Upper lobe of right lung (tissue), 1 donor: ENCODE results near the gene MCEMP1. TPM values are rescaled to one million over a fixed set of nuclear protein-coding genes. Genes with fewer than 3 reads are reported as not detected.

ENCODE experiments used
- ATAC-seq: fragments of 200-7000 bp; cut with Tn5 transposase; one replicate; pipeline ENCODE4 v1.9.1; 2020; ENCODE audit warnings: mild to moderate bottlenecking, moderate library complexity
- DNase-seq: peaks from one replicate; pipeline ENCODE4 v3.0.0-alpha.2; 2020
- H3K27ac ChIP-seq: fragments of 200-600 bp; one replicate; pipeline ENCODE4 v1.8.0; 2022
- H3K27me3 ChIP-seq: fragments of 200-600 bp; one replicate; pipeline ENCODE4 v1.8.0; 2022; ENCODE audit warnings: mild to moderate bottlenecking
- H3K36me3 ChIP-seq: fragments of 200-600 bp; one replicate; pipeline ENCODE4 v1.8.0; 2022
- H3K4me1 ChIP-seq: fragments of 200-600 bp; one replicate; pipeline ENCODE4 v1.8.0; 2022
- H3K4me3 ChIP-seq: fragments of 200-600 bp; one replicate; pipeline ENCODE4 v1.8.0; 2022; ENCODE audit warnings: mild to moderate bottlenecking
- H3K9me3 ChIP-seq: fragments of 200-600 bp; one replicate; pipeline ENCODE4 v1.8.0; 2022
- CTCF ChIP-seq: fragments of 200-600 bp; IDR thresholded peaks from one replicate; pipeline ENCODE4 v1.8.0; 2022; ENCODE audit warnings: antibody characterized with exemption
- intact Hi-C: fragments of 100-400 bp; cut with DNase I; formaldehyde crosslinking; loops from one replicate; pipeline ENCODE4 v1.11.0; 2022
- total RNA-seq: library from RNA; stranded (reverse); fragmentation: NEBNext Ultra II Directional; extraction: Animal tissue kit (Norgen Biotek cat#: 25700); gene quantifications from one replicate; pipeline ENCODE4 v1.2.1, GENCODE V29; 2021
- donor health status: DM: no; HTN: yes; CAD: no; lungs with severe emphysema.

The MCEMP1 gene
- total RNA-seq, 1 donor from 2014 or later = 97.9 TPM

- DNase-seq = no peak
- intact Hi-C loops = no loop called here
- no peak for TF ChIP-seq CTCF
- Histone ChIP-seq H3K4me3 (no peak overlapping the region), H3K4me1 (no peaks in the 10 kb centered on the region), H3K27me3 (peaks cover 30% of the 10 kb centered on the region), H3K36me3 (no peaks in the 10 kb centered on the region), H3K27ac (no peak overlapping the region), H3K9me3 (no peaks in the 10 kb centered on the region)
- ATAC-seq = no peak
Observed at GRCh38 chr19:7698583-7698982, 21.7 kb downstream of the MCEMP1 start.

- H3K27me3 ChIP-seq = peaks cover 30% of the 10 kb centered on the region
- intact Hi-C loops = no loop called here
- H3K9me3 ChIP-seq = no peaks in the 10 kb centered on the region
Observed at GRCh38 chr19:7699003-7699402, 22.1 kb downstream of the MCEMP1 start.

GRCh38 chr19:7699417-7700401 is 22.8 kb downstream of the MCEMP1 start:
- DNase-seq (no peak), ATAC-seq (no peak)
- Histone ChIP-seq H3K4me1 (no peaks in the 10 kb centered on the region), H3K9me3 (no peaks in the 10 kb centered on the region), H3K36me3 (no peaks in the 10 kb centered on the region), H3K27ac (no peak overlapping the region), H3K27me3 (peaks cover 30% of the 10 kb centered on the region), H3K4me3 (no peak overlapping the region)
- intact Hi-C loops = no loop called here
- no peak for TF ChIP-seq CTCF

More at GRCh38 chr19:7699003-7699402, 22.1 kb downstream of the MCEMP1 start:
- Histone ChIP-seq H3K27ac (no peak overlapping the region), H3K36me3 (no peaks in the 10 kb centered on the region), H3K4me3 (no peak overlapping the region), H3K4me1 (no peaks in the 10 kb centered on the region)
- ATAC-seq = no peak
- TF ChIP-seq CTCF = no peak
- DNase-seq = no peak

- H3K27me3 ChIP-seq = peaks cover 30% of the 10 kb centered on the region
- H3K9me3 ChIP-seq = no peaks in the 10 kb centered on the region
Observed at GRCh38 chr19:7701049-7701653, 24.3 kb downstream of the MCEMP1 start.

More at GRCh38 chr19:7701049-7701653, 24.3 kb downstream of the MCEMP1 start:
- TF ChIP-seq CTCF = no peak
- Histone ChIP-seq H3K27ac (no peak overlapping the region), H3K4me3 (no peak overlapping the region), H3K4me1 (peaks cover 3% of the 10 kb centered on the region), H3K36me3 (no peaks in the 10 kb centered on the region)
- DNase-seq = no peak
- ATAC-seq = no peak
- intact Hi-C loops = no loop called here
